ENCODE measurements around the gene ATXN7.

Gene ATXN7

DNA sequence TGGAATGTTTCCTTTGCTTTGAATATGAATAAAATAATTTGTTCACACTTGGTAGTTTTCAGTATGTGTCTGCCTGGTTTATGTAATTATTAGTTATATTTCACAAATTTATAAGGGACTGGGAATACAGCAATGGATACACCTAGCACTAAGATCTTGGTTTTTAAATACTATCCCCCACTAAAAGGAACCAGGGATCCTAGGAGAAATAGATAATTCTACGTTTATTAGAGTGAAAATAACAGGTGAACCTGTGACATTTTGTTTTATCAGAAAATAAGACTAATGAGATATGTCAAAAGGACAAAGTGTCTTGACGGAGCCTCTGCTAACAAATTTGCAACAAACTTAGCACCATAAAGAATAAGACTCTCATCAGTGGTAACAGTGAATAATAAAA, 156.2 kb downstream of the ATXN7 start:
- ChIA-PET POLR2A (no interaction called here), CTCF (interaction anchor here (1.5 to 2.1 kb wide), 2 partner anchors 10 to 56 kb away, joined by 3 to 8 read pairs; no protein-coding TSS in a partner anchor)

DNA sequence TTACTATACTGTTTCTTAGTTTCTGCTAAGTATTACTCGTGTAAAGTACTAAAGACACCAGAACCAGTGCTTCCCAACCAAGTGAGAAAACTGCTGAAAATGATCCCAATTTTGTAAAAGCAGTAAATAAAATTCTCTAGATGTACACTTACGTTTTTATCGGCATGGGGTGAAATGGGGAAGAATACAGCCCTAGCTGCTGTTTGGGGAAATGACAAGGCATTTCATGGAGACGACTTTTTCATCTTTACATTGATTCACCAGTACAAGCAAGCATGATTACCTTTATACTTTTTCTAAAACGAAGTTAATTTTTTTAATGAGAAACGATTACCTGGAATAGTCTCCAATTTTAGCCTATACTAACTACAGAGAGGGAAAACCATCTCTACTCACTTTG, 158.3 kb downstream of the ATXN7 start:
- no peak for DNase-seq (ENCODE audit: extremely low spot score)
- CTCF ChIA-PET: interaction anchor here (1.2 to 3.9 kb wide), 4 partner anchors 8 to 462 kb away, joined by 4 to 43 read pairs (median 11); no protein-coding TSS in a partner anchor
- POLR2A ChIA-PET: no interaction called here
- TF ChIP-seq, protein P1, sequence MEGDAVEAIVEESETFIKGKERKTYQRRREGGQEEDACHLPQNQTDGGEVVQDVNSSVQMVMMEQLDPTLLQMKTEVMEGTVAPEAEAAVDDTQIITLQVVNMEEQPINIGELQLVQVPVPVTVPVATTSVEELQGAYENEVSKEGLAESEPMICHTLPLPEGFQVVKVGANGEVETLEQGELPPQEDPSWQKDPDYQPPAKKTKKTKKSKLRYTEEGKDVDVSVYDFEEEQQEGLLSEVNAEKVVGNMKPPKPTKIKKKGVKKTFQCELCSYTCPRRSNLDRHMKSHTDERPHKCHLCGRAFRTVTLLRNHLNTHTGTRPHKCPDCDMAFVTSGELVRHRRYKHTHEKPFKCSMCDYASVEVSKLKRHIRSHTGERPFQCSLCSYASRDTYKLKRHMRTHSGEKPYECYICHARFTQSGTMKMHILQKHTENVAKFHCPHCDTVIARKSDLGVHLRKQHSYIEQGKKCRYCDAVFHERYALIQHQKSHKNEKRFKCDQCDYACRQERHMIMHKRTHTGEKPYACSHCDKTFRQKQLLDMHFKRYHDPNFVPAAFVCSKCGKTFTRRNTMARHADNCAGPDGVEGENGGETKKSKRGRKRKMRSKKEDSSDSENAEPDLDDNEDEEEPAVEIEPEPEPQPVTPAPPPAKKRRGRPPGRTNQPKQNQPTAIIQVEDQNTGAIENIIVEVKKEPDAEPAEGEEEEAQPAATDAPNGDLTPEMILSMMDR (IDR thresholded peaks at IDR 0.05; ENCODE audit: control extremely low read depth, extremely low read depth, low read depth, missing control alignments): no peak

More for the DNA sequence above, 156.2 kb downstream of the ATXN7 start:
- no peak for DNase-seq (ENCODE audit: extremely low spot score)
- TF ChIP-seq, protein P1 (IDR thresholded peaks at IDR 0.05; ENCODE audit: control extremely low read depth, extremely low read depth, low read depth, missing control alignments): no peak

- POLR2A ChIA-PET: no interaction called here
- TF ChIP-seq, protein P1 (IDR thresholded peaks at IDR 0.05; ENCODE audit: control extremely low read depth, extremely low read depth, low read depth, missing control alignments): no peak
- no peak for DNase-seq (ENCODE audit: extremely low spot score)
- CTCF ChIA-PET: interaction anchor here (0.7 to 3.9 kb wide), 21 partner anchors 10 to 468 kb away, joined by 3 to 43 read pairs (median 5); no protein-coding TSS in a partner anchor
Observed at GRCh38 chr3:64022451-64023186, 159.0 kb downstream of the ATXN7 start.

DNA sequence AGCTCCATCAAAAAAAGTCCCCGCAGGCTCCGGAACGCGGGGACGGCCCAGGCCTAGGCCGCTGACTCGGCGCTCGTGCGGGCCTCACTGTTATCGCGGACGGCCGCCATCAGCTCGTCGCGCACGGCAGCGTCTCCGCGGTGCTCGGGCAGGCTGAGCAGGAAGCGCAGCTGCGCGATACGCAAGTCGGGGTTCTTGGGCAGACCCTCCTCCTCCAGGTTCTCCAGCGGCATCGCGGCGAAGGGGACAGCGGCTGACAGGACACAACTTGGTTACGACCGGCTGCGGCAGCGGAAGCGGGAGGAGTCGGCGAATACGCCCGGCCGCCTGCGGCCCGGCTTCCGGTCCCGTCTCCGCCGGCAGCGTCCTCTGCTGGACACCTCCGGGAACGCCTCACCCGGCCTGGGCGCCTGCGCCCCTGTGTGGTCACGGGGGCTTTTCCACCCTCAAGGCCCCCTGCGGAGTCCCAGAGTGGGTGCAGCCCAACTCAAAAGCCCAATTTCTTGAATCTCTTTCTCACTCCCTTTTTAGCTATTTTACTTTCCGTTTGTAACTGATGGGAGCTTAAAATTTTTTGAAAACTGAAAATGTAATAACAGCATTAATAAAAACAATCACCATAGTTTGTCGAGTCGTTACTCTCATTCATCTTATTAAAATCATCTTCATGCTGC, 159.7 kb downstream of the ATXN7 start, which contains the start of gene PSMD6:
Gene PSMD6, minus strand, starts transcription at position 308 of the 674 bp plus-strand sequence. Its CDS starts 75 bp downstream, at position 233.
- TF ChIP-seq, protein P1 (IDR thresholded peaks at IDR 0.05; ENCODE audit: control extremely low read depth, extremely low read depth, low read depth, missing control alignments): peak; percentile 100
- peak; percentile 91 for DNase-seq (ENCODE audit: extremely low spot score)
- POLR2A ChIA-PET: no interaction called here
- CTCF ChIA-PET: interaction anchor here (0.6 to 3.9 kb wide), 31 partner anchors 9 to 674 kb away, joined by 3 to 43 read pairs (median 3); no protein-coding TSS in a partner anchor

DNA sequence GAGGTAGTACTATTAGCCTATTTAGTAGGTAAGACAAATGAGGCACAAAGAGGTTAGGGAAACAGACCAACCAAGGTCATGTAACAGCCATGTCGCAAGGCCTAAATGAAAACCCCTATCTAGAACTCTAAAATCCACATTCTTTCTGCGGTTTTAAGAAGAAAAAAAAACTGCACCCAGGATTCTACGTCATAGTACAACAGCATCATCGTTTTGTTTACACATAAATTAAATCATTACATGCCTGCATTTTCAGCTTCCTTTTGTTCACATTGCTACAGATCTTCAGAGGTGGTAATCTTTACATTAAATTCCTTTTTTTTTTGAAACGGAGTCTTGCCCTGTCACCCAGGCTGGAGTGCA, 160.2 kb downstream of the ATXN7 start:
- ChIA-PET POLR2A (no interaction called here), CTCF (interaction anchor here (0.6 to 3.9 kb wide), 27 partner anchors 9 to 675 kb away, joined by 3 to 43 read pairs (median 4); no protein-coding TSS in a partner anchor)
- no peak for DNase-seq (ENCODE audit: extremely low spot score)

DNA sequence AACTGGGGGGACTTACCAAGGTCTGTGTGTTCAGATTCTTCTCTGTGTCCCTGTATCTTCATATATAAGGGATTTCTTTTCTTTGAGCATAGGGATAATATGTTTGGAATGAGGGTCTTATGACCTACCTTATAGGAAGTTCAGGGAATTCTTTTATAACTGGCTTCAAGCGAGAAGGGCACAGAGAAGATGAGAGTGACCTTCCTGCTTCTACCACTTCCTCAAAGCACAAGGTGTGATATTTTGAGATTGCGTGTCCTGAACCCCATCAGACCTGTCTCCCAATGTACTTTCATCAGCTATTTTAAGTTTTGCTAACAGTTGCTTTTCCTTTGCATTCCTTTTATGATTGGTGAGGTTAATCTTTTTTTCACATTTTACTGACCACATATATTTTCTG, 162.7 kb downstream of the ATXN7 start:
- POLR2A ChIA-PET: no interaction called here
- DNase-seq (ENCODE audit: extremely low spot score): no peak
- CTCF ChIA-PET: interaction anchor here (1.2 to 8.3 kb wide), 5 partner anchors 10 to 458 kb away, joined by 3 to 127 read pairs (median 8); no protein-coding TSS in a partner anchor
- TF ChIP-seq, protein P1 (IDR thresholded peaks at IDR 0.05; ENCODE audit: control extremely low read depth, extremely low read depth, low read depth, missing control alignments): no peak

More for the DNA sequence above, 160.2 kb downstream of the ATXN7 start:
- TF ChIP-seq, protein P1 (IDR thresholded peaks at IDR 0.05; ENCODE audit: control extremely low read depth, extremely low read depth, low read depth, missing control alignments): no peak

All from GM10248 (cell line).